ENCODE measurements around the gene ZFP36L1. TPM values are rescaled to one million over a fixed set of nuclear protein-coding genes. Genes with fewer than 3 reads are reported as not detected.

ZFP36L1 gene
- total and polyA plus RNA-seq, 2 of the 13 experiments (the other 11 are each of a cell fraction or from before 2014, with no cell fraction given), result 7.4 to 10.2 TPM

DNA sequence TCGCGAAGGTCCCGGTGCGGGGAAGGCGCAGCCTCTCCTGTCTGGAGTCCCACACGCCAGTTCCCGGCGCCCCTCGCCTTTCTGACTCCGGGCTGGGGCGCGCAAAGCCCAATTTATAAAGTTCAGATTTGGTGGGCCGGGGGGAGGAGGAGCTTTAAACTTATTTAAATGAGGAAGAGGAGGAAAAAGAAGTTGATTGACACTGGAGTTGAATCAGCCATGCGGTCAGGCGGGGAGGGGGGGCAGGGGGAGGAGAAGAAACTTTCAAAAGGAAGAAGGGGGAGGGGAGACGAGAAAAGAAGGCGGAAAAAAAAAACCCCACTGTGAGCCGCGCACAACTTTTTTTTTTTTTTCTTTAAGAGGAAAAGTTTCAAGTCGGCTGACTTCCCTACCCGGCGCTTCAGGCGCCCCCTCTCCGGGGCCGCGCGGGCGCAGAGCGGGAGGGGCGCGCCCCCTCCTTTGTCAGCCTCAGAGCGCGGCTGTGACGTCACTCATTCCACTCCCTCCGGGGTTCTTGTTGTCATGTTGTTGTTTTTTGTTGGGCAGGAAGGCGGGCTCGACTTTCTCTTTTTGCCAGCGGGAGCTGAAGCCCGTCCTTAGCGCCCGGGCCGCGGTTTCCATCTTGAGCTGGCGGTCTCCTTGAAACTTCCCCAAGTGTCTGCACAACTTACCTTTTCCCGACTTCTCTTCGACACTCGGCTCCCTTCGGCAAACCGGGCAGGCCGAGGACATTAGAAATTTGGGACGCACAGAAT is at the start of gene ZFP36L1 (continued):
- TF ChIP-seq, protein P1, sequence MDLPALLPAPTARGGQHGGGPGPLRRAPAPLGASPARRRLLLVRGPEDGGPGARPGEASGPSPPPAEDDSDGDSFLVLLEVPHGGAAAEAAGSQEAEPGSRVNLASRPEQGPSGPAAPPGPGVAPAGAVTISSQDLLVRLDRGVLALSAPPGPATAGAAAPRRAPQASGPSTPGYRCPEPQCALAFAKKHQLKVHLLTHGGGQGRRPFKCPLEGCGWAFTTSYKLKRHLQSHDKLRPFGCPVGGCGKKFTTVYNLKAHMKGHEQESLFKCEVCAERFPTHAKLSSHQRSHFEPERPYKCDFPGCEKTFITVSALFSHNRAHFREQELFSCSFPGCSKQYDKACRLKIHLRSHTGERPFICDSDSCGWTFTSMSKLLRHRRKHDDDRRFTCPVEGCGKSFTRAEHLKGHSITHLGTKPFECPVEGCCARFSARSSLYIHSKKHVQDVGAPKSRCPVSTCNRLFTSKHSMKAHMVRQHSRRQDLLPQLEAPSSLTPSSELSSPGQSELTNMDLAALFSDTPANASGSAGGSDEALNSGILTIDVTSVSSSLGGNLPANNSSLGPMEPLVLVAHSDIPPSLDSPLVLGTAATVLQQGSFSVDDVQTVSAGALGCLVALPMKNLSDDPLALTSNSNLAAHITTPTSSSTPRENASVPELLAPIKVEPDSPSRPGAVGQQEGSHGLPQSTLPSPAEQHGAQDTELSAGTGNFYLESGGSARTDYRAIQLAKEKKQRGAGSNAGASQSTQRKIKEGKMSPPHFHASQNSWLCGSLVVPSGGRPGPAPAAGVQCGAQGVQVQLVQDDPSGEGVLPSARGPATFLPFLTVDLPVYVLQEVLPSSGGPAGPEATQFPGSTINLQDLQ (CRISPR knock-in tag; IDR thresholded peaks at IDR 0.05), result no peak
- peak; percentile 47; the same call in 1 of the 2 replicates for TF ChIP-seq GATAD2A (CRISPR knock-in tag; IDR thresholded peaks at IDR 0.05)
- no peak; the same call in 1 of the 2 replicates for TF ChIP-seq ZFP91 (CRISPR knock-in tag; IDR thresholded peaks at IDR 0.05; ENCODE audit: borderline replicate concordance)
- peak; percentile 21; the same call in 1 of the 2 replicates for TF ChIP-seq ARID5B (CRISPR knock-in tag; IDR thresholded peaks at IDR 0.05)
- TF ChIP-seq ZNF749 (CRISPR knock-in tag; IDR thresholded peaks at IDR 0.05; ENCODE audit: borderline replicate concordance), result peak; percentile 73; the same call in 1 of the 2 replicates
- TF ChIP-seq BRD4 (CRISPR knock-in tag; IDR thresholded peaks at IDR 0.05), result 0 out of 2 replicates have a peak, but pooled peaks have one; percentile 12
- TF ChIP-seq, protein P2, sequence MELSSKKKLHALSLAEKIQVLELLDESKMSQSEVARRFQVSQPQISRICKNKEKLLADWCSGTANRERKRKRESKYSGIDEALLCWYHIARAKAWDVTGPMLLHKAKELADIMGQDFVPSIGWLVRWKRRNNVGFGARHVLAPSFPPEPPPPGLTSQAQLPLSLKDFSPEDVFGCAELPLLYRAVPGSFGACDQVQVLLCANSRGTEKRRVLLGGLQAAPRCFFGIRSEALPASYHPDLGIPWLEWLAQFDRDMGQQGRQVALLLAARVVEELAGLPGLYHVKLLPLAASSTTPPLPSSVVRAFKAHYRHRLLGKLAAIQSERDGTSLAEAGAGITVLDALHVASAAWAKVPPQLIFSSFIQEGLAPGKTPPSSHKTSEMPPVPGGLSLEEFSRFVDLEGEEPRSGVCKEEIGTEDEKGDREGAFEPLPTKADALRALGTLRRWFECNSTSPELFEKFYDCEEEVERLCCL (CRISPR knock-in tag; IDR thresholded peaks at IDR 0.05; ENCODE audit: borderline replicate concordance), result no peak
- TF ChIP-seq GPN1 (CRISPR knock-in tag; IDR thresholded peaks at IDR 0.05; ENCODE audit: borderline replicate concordance), result peak; percentile 56; the same call in 1 of the 2 replicates
- no peak for TF ChIP-seq ZNF333 (CRISPR knock-in tag; IDR thresholded peaks at IDR 0.05; ENCODE audit: borderline replicate concordance)
- peak; percentile 49 for TF ChIP-seq HOXA3 (CRISPR knock-in tag; IDR thresholded peaks at IDR 0.05)
- TF ChIP-seq SRF (IDR thresholded peaks at IDR 0.05; ENCODE audit: low read depth, low read length), result no peak
- no peak for TF ChIP-seq KDM1A (CRISPR knock-in tag; IDR thresholded peaks at IDR 0.05)
- TF ChIP-seq TBX2 (CRISPR knock-in tag; IDR thresholded peaks at IDR 0.05; ENCODE audit: borderline replicate concordance), result peak; percentile 56; the same call in 1 of the 2 replicates
- TF ChIP-seq KAT2B (IDR thresholded peaks at IDR 0.05; ENCODE audit: borderline replicate concordance, low read depth, low read length), result no peak
- no peak for TF ChIP-seq PLRG1 (conservative IDR thresholded peaks at IDR 0.05)
- TF ChIP-seq ZNF230 (CRISPR knock-in tag; IDR thresholded peaks at IDR 0.05), result no peak
- TF ChIP-seq SP140L (CRISPR knock-in tag; IDR thresholded peaks at IDR 0.05; ENCODE audit: borderline replicate concordance), result no peak
- no peak for TF ChIP-seq ZNF883 (CRISPR knock-in tag; IDR thresholded peaks at IDR 0.05; ENCODE audit: not compliant biosample characterization)
- 0 out of 2 replicates have a peak, but pooled peaks have one; percentile 16 for TF ChIP-seq ZBTB20 (CRISPR knock-in tag; IDR thresholded peaks at IDR 0.05; ENCODE audit: borderline replicate concordance, low read depth)
- no peak for TF ChIP-seq REPIN1 (CRISPR knock-in tag; IDR thresholded peaks at IDR 0.05; ENCODE audit: borderline replicate concordance, low read depth)

All from HepG2 (cell line).